ENCODE results near the gene DAPK2. TPM values are rescaled to one million over a fixed set of nuclear protein-coding genes. Genes with fewer than 3 reads are reported as not detected.
A peak's percentile ranks its signal among the peaks of the same experiment; 100 is the strongest.

DAPK2 gene
- total RNA-seq, 1 donor from 2014 or later = 2.0 TPM

GRCh38 chr15:63918317-63918672, 128.0 kb downstream of the DAPK2 start:
- Mint-ChIP-seq H3K4me3 (ENCODE audit: low read depth) (no peak overlapping the region), H3K9me3 (ENCODE audit: low read depth) (no peaks in the 10 kb centered on the region), H3K36me3 (ENCODE audit: insufficient read depth) (no peaks in the 10 kb centered on the region), H3K27me3 (peaks cover 10% of the 10 kb centered on the region), H3K27ac (no peak overlapping the region), H3K4me1 (ENCODE audit: low read depth) (peaks cover 6% of the 10 kb centered on the region)
- TF ChIP-seq CTCF (IDR thresholded peaks at IDR 0.05; ENCODE audit: unreplicated experiment) = no peak
- DNase-seq (ENCODE audit: low spot score, unreplicated experiment) = no peak

GRCh38 chr15:63917588-63918316, 128.5 kb downstream of the DAPK2 start:
- peaks cover 6% of the 10 kb centered on the region for H3K4me1 Mint-ChIP-seq (ENCODE audit: low read depth)
- no peaks in the 10 kb centered on the region for H3K9me3 Mint-ChIP-seq (ENCODE audit: low read depth)
- peaks cover 10% of the 10 kb centered on the region for H3K27me3 Mint-ChIP-seq
- TF ChIP-seq CTCF (IDR thresholded peaks at IDR 0.05; ENCODE audit: unreplicated experiment) = no peak
- H3K36me3 Mint-ChIP-seq (ENCODE audit: insufficient read depth) = no peaks in the 10 kb centered on the region
- no peak overlapping the region for H3K27ac Mint-ChIP-seq
- DNase-seq (ENCODE audit: low spot score, unreplicated experiment) = no peak
- H3K4me3 Mint-ChIP-seq (ENCODE audit: low read depth) = no peak overlapping the region

- Mint-ChIP-seq H3K36me3 (ENCODE audit: insufficient read depth) (no peaks in the 10 kb centered on the region), H3K27ac (peak overlapping the region; percentile 69)
Measured at GRCh38 chr15:63915873-63916771, 130.2 kb downstream of the DAPK2 start.

GRCh38 chr15:63915209-63915872, 130.9 kb downstream of the DAPK2 start:
- Mint-ChIP-seq H3K9me3 (ENCODE audit: low read depth) (no peaks in the 10 kb centered on the region), H3K4me1 (ENCODE audit: low read depth) (peaks cover 6% of the 10 kb centered on the region), H3K27ac (peak overlapping the region; percentile 69), H3K27me3 (peaks cover 6% of the 10 kb centered on the region), H3K36me3 (ENCODE audit: insufficient read depth) (no peaks in the 10 kb centered on the region), H3K4me3 (ENCODE audit: low read depth) (no peak overlapping the region)
- no peak for TF ChIP-seq CTCF (IDR thresholded peaks at IDR 0.05; ENCODE audit: unreplicated experiment)
- DNase-seq (ENCODE audit: low spot score, unreplicated experiment) = no peak

More at GRCh38 chr15:63915873-63916771, 130.2 kb downstream of the DAPK2 start:
- H3K9me3 Mint-ChIP-seq (ENCODE audit: low read depth) = no peaks in the 10 kb centered on the region
- peaks cover 6% of the 10 kb centered on the region for H3K4me1 Mint-ChIP-seq (ENCODE audit: low read depth)
- no peak overlapping the region for H3K4me3 Mint-ChIP-seq (ENCODE audit: low read depth)
- peaks cover 10% of the 10 kb centered on the region for H3K27me3 Mint-ChIP-seq
- no peak for DNase-seq (ENCODE audit: low spot score, unreplicated experiment)
- TF ChIP-seq CTCF (IDR thresholded peaks at IDR 0.05; ENCODE audit: unreplicated experiment) = peak; percentile 38

GRCh38 chr15:63913786-63914315, 132.4 kb downstream of the DAPK2 start:
- H3K9me3 Mint-ChIP-seq (ENCODE audit: low read depth) = no peaks in the 10 kb centered on the region

More at GRCh38 chr15:63913786-63914315, 132.4 kb downstream of the DAPK2 start:
- no peak overlapping the region for H3K4me3 Mint-ChIP-seq (ENCODE audit: low read depth)
- H3K36me3 Mint-ChIP-seq (ENCODE audit: insufficient read depth) = no peaks in the 10 kb centered on the region
- peaks cover 6% of the 10 kb centered on the region for H3K4me1 Mint-ChIP-seq (ENCODE audit: low read depth)
- TF ChIP-seq CTCF (IDR thresholded peaks at IDR 0.05; ENCODE audit: unreplicated experiment) = no peak
- H3K27ac Mint-ChIP-seq = no peak overlapping the region
- no peak for DNase-seq (ENCODE audit: low spot score, unreplicated experiment)
- H3K27me3 Mint-ChIP-seq = peaks cover 6% of the 10 kb centered on the region

Data from progenitor cell of endocrine pancreas (in vitro differentiated cells).